Renal pelvis (tissue), 4 donors: Measurements from ENCODE around the gene CYTH1. TPM values are rescaled to one million over a fixed set of nuclear protein-coding genes. Genes with fewer than 3 reads are reported as not detected.

Experiments used
- DNase-seq: peaks from one replicate; pipeline ENCODE4 v3.0.0-alpha.2; 2013
- polyA plus RNA-seq, 3 donors: library from polyadenylated mRNA; unstranded; fragments of 120-200 nt; gene quantifications; one replicate each; pipeline ENCODE4 v1.2.1, GENCODE V29; 2013; ENCODE audit not compliant: insufficient read length in 3 of 3

Gene CYTH1
- polyA plus RNA-seq, 3 donors = 21.3 to 28.2 (median 27.3) TPM

- no peak for DNase-seq
Measured at GRCh38 chr17:78693346-78694083, 88.6 kb downstream of the CYTH1 start.

- DNase-seq = no peak
Measured at GRCh38 chr17:78692460-78693010, 89.5 kb downstream of the CYTH1 start.

DNA sequence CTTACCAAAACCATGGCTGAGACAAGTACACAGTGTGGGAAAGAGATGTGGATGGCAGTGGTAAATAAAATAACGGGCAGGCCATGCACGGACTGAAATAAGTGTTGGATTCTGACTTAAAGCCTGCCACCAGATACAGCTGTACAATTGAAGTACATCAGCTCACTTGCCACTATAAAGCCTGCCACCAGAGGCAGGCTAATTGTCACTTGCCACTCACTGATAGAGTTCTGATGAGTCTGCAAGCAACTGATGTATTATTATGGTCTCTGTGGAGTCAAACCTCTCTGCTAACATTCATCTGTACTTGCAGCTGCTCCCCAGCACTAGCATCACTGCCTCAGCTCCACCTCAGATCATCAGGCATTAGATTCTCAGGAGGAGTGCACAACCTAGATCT is 93.0 kb downstream of the CYTH1 start:
- no peak for DNase-seq

GRCh38 chr17:78687944-78688343 is 94.1 kb downstream of the CYTH1 start:
- DNase-seq = no peak

DNA sequence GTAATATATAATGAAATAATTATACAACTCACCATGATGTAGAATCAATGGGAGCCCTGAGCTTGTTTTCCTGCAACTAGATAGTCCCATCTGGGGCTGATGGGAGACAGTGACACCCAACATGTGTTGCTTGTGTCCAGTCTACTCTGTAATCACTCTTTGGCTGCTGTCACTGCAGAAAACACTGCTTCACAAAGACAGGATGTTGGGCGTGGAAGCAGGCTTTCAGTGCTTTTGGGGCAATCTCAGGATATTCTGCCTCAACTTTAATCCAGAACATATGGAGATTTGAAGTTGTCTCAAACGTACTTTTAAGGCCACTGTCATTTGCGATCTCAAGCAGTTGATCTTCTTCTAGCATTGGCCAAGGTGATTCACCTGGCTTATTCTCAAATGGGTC is 94.9 kb downstream of the CYTH1 start:
- no peak for DNase-seq

DNA sequence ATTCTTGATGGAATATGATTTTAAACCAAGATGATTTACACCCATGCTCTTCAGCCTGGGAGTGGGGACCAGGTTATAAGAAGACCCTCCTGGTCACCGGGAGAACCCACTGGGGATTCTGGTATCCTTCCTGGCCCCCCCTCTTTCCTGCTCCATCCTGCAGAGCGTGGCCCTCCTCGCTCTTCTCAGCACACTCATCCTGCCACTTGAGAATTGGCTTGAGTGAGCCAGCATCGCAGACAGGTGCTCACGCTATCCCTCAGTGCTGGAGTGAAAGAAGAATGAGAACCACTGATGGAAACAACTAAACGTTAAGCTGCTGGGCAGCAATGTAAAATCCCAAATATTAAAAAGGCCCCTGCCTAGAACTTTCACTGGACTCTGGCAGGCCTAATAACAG is 98.0 kb downstream of the CYTH1 start:
- DNase-seq = no peak

GRCh38 chr17:78683408-78683961 is 98.6 kb downstream of the CYTH1 start:
- DNase-seq = no peak

GRCh38 chr17:78682363-78682762 is 99.7 kb downstream of the CYTH1 start:
- no peak for DNase-seq

GRCh38 chr17:78680436-78680835 is 101.6 kb downstream of the CYTH1 start:
- no peak for DNase-seq

DNA sequence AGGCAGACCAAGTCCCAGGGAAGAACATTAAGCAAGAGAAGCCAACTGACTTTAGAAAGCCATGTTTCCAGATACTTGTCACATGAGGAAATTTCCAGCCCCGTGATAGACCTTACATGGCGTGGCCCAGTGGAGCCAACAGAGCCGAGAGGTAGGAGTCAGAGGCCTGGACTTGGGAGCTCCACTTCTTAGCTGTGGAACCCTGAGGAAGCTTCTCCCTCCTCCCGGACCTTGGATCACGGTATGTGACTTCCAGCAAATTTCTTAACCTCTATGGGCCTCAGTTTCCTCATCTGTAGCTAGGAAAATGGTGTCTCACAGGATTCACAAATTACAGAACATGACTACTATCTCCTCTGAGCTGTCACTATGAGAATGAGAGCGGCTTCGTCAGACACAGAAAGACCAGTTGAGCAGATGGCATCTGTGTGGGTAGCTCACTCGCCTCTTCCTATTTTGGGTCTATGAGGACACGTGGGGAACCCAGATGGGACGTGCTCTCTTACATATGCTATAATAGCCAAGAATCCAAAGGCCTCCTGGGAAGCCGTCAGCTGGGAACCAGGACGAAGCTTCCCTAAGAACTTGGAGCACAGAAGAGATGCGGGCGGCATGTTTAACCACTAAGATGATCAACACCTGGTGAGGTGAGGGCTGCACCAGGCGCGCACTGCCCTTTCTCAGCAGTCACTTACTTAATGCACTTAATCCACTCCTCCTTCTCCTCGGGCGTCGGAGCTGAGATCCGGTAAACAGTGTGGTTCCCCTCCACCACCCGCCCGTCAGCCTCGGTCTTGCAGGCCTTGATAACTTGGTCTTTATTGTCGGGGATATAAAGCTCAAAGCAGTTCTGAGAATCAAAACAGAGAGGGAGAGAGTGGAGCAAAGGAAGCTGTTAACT is 102.3 kb downstream of the CYTH1 start:
- DNase-seq = no peak

DNA sequence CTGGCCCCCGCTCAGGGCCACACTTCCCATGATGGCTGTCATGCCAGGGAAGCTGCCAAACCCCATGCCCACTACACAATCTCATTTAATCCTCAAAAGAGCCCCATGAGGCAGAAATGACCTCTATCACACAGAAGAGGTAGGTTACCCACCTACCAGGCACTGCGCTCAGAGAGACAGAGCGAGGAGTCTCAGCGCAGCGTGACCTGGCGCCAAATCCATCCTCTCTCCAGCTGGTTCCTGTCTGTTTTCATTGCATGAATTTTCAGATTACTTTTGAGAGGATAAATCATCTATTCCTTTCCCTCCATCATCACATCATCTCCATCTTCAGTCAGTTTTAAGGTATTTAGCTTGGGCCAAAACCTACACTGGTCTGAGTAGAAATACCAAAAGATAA is 103.4 kb downstream of the CYTH1 start:
- no peak for DNase-seq

DNA sequence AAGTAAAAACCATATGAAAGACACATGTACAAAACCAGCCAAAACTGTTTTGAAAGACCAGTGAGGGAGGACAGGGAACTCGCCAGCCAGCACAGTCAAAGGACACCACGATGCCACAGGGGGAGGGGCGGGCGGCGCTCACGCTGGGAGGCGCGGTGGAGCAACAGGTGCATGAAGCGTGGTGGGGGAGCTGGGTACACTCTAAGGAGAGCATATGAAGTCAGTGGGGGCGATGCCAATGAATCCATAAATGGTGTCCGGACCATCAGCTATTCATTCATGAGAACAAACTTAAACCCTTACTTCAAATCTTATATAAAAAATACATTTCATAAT is 103.9 kb downstream of the CYTH1 start:
- no peak for DNase-seq

DNA sequence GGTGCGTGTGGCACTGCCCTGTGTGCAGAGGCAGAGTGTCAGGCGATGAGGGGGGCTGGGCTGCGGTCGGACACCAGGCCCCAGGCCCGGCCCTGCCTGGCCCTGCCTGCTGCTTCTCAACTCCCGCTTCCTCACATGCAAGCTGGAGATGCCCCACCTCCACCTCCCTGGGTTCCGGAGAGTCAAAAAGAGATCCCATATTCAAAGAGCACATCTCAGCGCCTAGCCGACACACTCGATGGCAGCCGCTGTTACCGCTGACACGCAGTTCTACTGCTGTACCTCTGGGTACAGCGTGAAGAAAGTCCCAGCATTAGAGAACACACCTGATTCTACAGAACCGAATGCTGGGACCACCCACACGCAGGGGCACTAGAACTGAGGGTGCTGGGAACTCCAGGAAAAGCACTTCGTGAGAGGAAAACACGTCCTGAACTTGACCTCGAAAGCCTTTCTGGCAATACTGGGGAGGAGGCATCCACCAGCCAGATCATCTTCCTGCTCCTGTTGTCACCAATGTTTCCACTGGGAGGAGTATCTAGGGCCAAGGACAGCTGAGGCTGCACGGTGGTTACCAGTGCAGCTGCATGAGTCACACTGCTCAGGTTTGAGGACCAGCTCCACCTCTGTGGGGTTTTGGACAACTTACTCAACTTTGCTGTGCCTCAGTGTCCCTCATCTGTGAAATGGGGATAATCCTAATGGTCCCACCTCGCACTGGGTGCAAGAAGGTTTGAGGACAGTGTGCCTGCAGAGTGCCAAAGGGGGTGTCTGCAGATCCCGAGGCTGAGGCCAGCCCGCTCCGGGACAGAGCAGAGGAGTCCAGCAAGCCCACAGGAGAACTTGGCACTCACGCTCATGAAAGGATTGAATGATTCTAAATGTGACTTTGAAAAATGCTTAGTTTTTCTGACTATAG is 104.5 kb downstream of the CYTH1 start:
- no peak for DNase-seq

DNA sequence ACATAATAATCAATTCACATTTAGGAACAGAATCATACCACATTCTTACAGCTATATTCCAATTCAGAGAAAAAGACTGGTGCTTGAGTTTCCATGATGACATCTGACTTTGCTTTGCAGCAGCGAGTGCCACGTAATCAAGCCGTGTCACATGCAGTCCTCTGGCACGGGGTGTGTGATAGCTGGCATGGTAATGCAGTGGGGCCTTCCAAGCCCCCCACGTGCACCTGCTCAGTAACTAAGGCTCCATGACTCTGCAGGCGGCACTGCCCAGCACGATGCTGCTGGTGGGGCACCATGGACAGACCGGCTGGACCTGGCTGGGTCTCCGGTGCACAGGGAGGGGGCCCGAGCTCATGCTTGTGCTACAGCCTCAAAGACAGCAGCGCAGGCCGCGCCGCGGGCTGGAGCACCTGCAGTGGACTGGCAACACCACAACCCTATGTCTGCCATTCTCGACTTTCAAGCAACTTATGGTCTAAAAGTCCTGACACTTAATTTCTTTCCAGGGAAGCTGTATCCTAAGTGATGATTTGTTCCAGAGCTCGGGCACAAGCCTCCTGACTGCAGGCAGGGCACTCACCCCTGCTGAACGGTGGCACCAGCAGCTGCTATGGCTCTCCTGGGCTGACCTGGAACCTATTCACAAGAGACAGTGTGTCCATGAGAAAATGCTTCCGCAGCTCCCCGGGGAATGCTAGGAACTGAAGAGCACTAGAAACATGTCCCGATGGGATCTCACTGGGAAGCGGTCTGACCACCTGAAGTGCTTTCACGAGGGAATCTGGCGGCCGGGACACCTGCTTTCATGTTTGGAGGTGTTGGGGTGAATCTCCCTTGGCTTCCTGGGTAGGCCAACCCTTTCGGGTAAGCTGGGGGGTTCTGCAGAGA is 105.4 kb downstream of the CYTH1 start:
- no peak for DNase-seq

DNA sequence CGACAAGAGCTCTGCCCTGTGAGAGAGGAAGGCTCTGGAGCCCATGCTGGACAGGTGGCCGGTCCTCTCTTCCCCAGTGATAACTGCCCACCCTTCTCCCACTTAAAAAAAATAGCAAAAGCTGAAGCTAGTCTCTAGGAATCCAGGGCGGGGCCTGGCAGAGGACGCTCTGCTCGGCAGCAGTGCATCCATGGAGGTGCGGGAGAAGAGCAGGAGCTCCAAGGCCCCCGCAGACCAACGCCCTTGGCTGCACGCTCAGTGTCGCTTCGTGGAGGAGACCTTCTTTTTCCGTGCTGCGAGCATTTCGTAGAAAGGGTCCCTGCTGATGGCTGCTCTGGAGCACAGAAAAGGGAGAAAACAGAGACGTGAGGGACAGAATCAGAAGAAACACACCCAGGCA is 106.2 kb downstream of the CYTH1 start:
- DNase-seq = no peak

DNA sequence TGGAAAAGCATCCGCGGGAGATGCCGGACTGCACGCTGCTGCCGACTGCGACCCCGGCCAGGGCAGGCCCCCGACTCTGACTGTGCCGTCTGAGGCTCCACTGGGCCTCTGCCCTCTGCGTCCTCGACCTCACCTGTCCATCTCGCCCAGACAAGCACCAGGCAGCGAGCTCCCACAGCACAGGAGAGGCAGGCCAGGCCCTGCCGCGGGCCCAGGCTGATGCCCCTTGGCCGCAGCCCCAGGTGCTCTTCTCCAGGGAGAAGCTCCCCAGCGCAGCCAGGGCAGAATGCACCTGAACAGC is 106.8 kb downstream of the CYTH1 start:
- DNase-seq = no peak

- DNase-seq = no peak
Measured at GRCh38 chr17:78674595-78675315, 107.3 kb downstream of the CYTH1 start.

DNA sequence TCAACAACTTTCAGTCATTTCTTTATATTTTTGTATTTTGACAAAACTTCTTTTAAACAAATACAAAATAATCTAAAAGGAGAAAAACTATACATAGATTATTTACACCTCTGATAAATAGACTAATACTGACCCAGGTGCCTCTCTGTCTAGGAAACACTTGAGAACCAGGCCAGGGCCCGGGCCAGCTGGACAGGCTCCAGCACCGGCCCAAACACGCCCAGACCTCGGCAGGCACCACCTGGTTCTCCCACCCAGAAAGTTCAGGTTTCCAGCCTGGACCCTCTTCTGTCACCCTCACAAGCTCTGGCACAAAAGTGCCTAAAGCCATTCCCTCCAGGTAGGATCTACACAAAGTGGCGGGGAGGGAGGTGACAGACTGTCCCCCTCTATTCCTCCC is 107.9 kb downstream of the CYTH1 start:
- no peak for DNase-seq

GRCh38 chr17:78673395-78673794 is 108.7 kb downstream of the CYTH1 start:
- DNase-seq = no peak

DNA sequence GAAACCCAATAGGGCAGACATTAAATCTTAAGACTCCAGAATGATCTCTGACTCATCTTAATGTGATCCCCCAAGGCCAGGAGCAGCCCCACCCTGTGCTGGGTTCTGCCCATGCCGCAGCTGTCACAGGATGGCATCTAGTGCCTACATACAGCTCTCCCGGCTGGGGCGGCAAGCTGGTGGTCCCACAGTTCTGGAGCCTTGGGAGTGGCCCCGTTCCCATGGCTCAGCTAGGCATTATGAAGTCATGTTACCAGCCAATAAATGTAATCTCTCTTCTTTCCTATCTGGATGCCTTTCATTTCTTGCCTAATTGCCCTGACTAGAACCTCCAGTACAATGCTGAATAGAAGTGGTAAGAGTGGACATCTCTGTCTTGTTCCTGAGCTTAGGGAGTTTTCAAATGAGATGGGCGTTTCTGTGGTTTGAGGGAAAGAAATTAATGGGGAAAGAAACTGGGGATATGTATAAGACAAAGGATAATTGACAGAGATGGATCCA is 109.2 kb downstream of the CYTH1 start:
- DNase-seq = no peak
